Fibroblast of the aortic adventitia (primary cell): ENCODE results near the gene SMIM33. TPM values are rescaled to one million over a fixed set of nuclear protein-coding genes. Genes with fewer than 3 reads are reported as not detected.
"Not testable (repeated sequence)": the region's sequence is repeated elsewhere in the genome, so short reads cannot be mapped to it uniquely, and the experiment has no call there.

ENCODE experiments used
- DNase-seq: peaks from one replicate; pipeline ENCODE4 v3.0.0-alpha.2; 2010; ENCODE audit warnings: low read depth
- H3K4me3 ChIP-seq: 2 replicates; pipeline ENCODE4 v1.5.1; 2011; ENCODE audit warnings: low read depth, mild to moderate bottlenecking, control low read depth, low read length, moderate library complexity
- CTCF ChIP-seq: IDR thresholded peaks from 2 replicates; pipeline ENCODE4 v1.5.1; 2011; ENCODE audit warnings: mild to moderate bottlenecking, low read length, control low read depth, inconsistent platforms; ENCODE audit not compliant: insufficient read depth
- total RNA-seq: library from RNA; depleted of rRNA; stranded (reverse); fragments of >200 nt; gene quantifications from 2 replicates; pipeline ENCODE4 v1.2.3, GENCODE V29; 2012; ENCODE audit warnings: low replicate concordance

The SMIM33 gene
- total RNA-seq, 1 donor: not detected

- TF ChIP-seq CTCF: no peak
- DNase-seq: peak; percentile 79
- H3K4me3 ChIP-seq: no peak overlapping the region
Measured at GRCh38 chr5:139474890-139475791, 4.3 kb downstream of the SMIM33 start.

GRCh38 chr5:139475865-139476617 is 5.2 kb downstream of the SMIM33 start:
- TF ChIP-seq CTCF: no peak
- DNase-seq: no peak
- H3K4me3 ChIP-seq: no peak overlapping the region

- H3K4me3 ChIP-seq, DNase-seq: not testable (repeated sequence)
Measured at GRCh38 chr5:139478657-139479423, 8.0 kb downstream of the SMIM33 start.

GRCh38 chr5:139479729-139480128 is 8.9 kb downstream of the SMIM33 start:
- not testable (repeated sequence) for DNase-seq

GRCh38 chr5:139481122-139481533 is 10.3 kb downstream of the SMIM33 start:
- DNase-seq: peak; percentile 59
- H3K4me3 ChIP-seq: peak overlapping the region; percentile 87
- TF ChIP-seq CTCF: no peak

More at GRCh38 chr5:139479729-139480128, 8.9 kb downstream of the SMIM33 start:
- not testable (repeated sequence) for H3K4me3 ChIP-seq

- TF ChIP-seq CTCF: peak; percentile 45
- peak overlapping the region; percentile 87 for H3K4me3 ChIP-seq
- peak; percentile 58 for DNase-seq
Measured at GRCh38 chr5:139481580-139482049, 10.8 kb downstream of the SMIM33 start.

- DNase-seq: peak; percentile 98
- peak within 1 kb of the TSS; percentile 87 for H3K4me3 ChIP-seq
- no peak for TF ChIP-seq CTCF
Measured at GRCh38 chr5:139482050-139482889, 11.5 kb downstream of the SMIM33 start, which contains the start of gene STING1. Gene STING1 (minus strand): TSS chr5:139482758. CDS start chr5:139481704, 1,054 bp downstream.

- peak overlapping the region; percentile 87 for H3K4me3 ChIP-seq
- DNase-seq: not testable (repeated sequence)
Measured at GRCh38 chr5:139482890-139483208, 12.0 kb downstream of the SMIM33 start.
